GM20000 (cell line): ENCODE measurements around the gene HTR3C.

Experiments
- DNase-seq: peaks from one replicate; pipeline ENCODE4 v3.0.0; 2012; ENCODE audit warnings: low spot score
- CTCF ChIP-seq: IDR thresholded peaks from 2 replicates; pipeline ENCODE4 v1.5.1; 2012; ENCODE audit warnings: mild to moderate bottlenecking, control low read depth; ENCODE audit errors: extremely low read depth, missing control alignments

HTR3C gene

GRCh38 chr3:184011937-184012889 is 40.6 kb upstream of the HTR3C start:
- TF ChIP-seq CTCF: no peak
- DNase-seq: no peak

GRCh38 chr3:184015381-184016019 is 37.3 kb upstream of the HTR3C start:
- DNase-seq: no peak
- no peak for TF ChIP-seq CTCF

- no peak for TF ChIP-seq CTCF
- no peak for DNase-seq
These were observed 36.7 kb upstream of the HTR3C start for GRCh38 chr3:184016169-184016570.

- DNase-seq: peak; percentile 85
These were observed 35.8 kb upstream of the HTR3C start for GRCh38 chr3:184016811-184017671.

GRCh38 chr3:184017672-184018423 is 35.0 kb upstream of the HTR3C start, which contains the start of gene ABCC5:
Gene ABCC5 (minus strand): TSS chr3:184017884. CDS start chr3:184014392, 3,492 bp downstream.
- peak; percentile 95 for DNase-seq
- TF ChIP-seq CTCF: no peak

More at GRCh38 chr3:184016811-184017671, 35.8 kb upstream of the HTR3C start:
- peak; percentile 88 for TF ChIP-seq CTCF

- no peak for TF ChIP-seq CTCF
- DNase-seq: no peak
These were observed 34.3 kb upstream of the HTR3C start for GRCh38 chr3:184018424-184018973.
